ENCODE measurements around the gene PHF2. TPM values are rescaled to one million over a fixed set of nuclear protein-coding genes. Genes with fewer than 3 reads are reported as not detected.

The PHF2 gene
- polyA plus RNA-seq, 2 donors = 11.7 to 17.9 TPM

- 89 to 95% methylated on average over 12 of the region's 12 CpGs for WGBS, 2 donors
- Histone ChIP-seq H3K9me3 (ENCODE audit: control insufficient read depth in 2 of 2, insufficient read depth in 1 of 2, low read depth in 1 of 2, low read length in 1 of 2) (no peaks in the 10 kb centered on the region), H3K4me1 (ENCODE audit: control insufficient read depth in 2 of 2, insufficient read depth in 2 of 2, low read length in 1 of 2) (peaks cover 0 to 2% of the 10 kb centered on the region in 2 donors), H3K27ac (ENCODE audit: low read depth in 2 of 2, low read length in 1 of 2) (no peak overlapping the region), H3K4me3 (ENCODE audit: low read depth in 1 of 2, low read length in 2 of 2) (no peak overlapping the region), H3K36me3 (ENCODE audit: control insufficient read depth in 2 of 2, insufficient read depth in 2 of 2, low read length in 1 of 2) (peaks cover 6 to 37% of the 10 kb centered on the region in 2 donors), H3K27me3 (ENCODE audit: control insufficient read depth in 1 of 2, insufficient read depth in 2 of 2, low read length in 2 of 2) (no peaks in the 10 kb centered on the region)
Measured at GRCh38 chr9:93644397-93645088, 68.2 kb downstream of the PHF2 start.

DNA sequence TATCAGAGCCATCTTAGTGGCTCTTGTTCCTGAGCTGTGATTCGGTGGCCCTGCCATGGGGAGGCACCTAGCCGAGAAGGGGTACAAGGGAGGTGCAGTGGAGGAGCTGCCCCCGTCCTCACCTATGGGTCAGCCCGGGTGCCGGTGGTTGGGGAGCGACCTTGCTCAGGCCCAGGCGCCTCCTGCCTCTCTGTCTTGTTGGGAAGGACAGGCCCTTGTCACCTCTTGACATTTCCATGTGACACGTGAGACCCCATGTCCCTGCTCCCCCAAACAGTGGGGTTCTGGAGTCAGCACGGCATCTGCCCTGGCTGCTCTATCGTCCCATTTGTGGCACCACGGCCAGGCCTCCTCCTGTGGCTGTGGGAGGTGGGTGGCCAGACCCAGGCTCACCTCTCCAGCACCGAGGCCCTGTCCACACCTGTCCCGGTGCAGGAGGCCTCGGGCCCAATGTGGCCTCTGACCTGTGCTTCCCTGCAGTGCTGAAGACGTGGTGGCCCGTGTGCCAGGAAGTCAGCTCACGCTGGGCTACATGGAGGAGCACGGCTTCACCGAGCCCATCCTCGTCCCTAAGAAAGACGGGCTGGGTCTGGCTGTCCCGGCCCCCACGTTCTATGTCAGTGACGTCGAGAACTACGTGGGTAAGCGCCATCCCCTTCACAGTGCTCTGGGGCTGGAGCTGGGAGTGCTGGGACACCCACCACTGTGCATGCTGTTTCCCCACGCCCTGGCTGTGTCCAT is 68.9 kb downstream of the PHF2 start:
- peaks cover 10 to 44% of the 10 kb centered on the region in 2 donors for H3K36me3 ChIP-seq (ENCODE audit: control insufficient read depth in 2 of 2, insufficient read depth in 2 of 2, low read length in 1 of 2)
- H3K4me1 ChIP-seq (ENCODE audit: control insufficient read depth in 2 of 2, insufficient read depth in 2 of 2, low read length in 1 of 2) = peaks cover 0 to 2% of the 10 kb centered on the region in 2 donors
- H3K27me3 ChIP-seq (ENCODE audit: control insufficient read depth in 1 of 2, insufficient read depth in 2 of 2, low read length in 2 of 2) = no peaks in the 10 kb centered on the region
- 94 to 96% methylated on average over 28 of the region's 28 CpGs for WGBS, 2 donors
- no peak overlapping the region for H3K4me3 ChIP-seq (ENCODE audit: low read depth in 1 of 2, low read length in 2 of 2)
- H3K27ac ChIP-seq (ENCODE audit: low read depth in 2 of 2, low read length in 1 of 2) = no peak overlapping the region
- H3K9me3 ChIP-seq (ENCODE audit: control insufficient read depth in 2 of 2, insufficient read depth in 1 of 2, low read depth in 1 of 2, low read length in 1 of 2) = no peaks in the 10 kb centered on the region

GRCh38 chr9:93645921-93646639 is 69.7 kb downstream of the PHF2 start:
- Histone ChIP-seq H3K36me3 (ENCODE audit: control insufficient read depth in 2 of 2, insufficient read depth in 2 of 2, low read length in 1 of 2) (peaks cover 14 to 50% of the 10 kb centered on the region in 2 donors), H3K9me3 (ENCODE audit: control insufficient read depth in 2 of 2, insufficient read depth in 1 of 2, low read depth in 1 of 2, low read length in 1 of 2) (no peaks in the 10 kb centered on the region), H3K27me3 (ENCODE audit: control insufficient read depth in 1 of 2, insufficient read depth in 2 of 2, low read length in 2 of 2) (no peaks in the 10 kb centered on the region), H3K27ac (ENCODE audit: low read depth in 2 of 2, low read length in 1 of 2) (no peak overlapping the region), H3K4me1 (ENCODE audit: control insufficient read depth in 2 of 2, insufficient read depth in 2 of 2, low read length in 1 of 2) (peaks cover 0 to 2% of the 10 kb centered on the region in 2 donors), H3K4me3 (ENCODE audit: low read depth in 1 of 2, low read length in 2 of 2) (no peak overlapping the region)
- WGBS, 2 donors = 94% methylated on average over 12 of the region's 12 CpGs

DNA sequence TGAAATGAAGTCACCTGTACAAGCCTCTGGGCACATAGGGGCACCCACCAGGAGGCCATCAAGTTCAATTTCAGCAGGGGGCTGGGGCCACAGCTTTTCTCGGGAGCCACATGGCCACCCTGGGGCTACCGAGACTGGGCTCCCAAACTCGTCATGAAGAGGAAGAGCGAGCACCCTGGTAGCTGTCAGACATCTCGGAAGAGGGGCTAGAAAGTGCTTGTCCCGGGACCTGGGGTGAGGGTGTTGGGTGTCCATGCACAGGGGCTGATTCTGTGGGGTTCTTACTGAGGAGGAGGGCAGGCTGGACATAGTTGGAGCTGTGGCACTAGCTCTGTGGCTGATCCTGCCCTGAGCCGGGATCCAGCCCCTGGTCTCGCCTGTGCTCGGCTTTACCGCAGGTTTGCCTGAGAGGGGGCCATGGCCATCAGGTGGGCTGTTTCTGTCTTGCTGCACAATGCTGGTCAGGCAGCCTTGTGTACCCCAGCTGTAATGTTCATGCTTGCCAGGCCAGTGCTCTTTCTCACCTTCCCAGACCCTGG is 70.3 kb downstream of the PHF2 start:
- Histone ChIP-seq H3K27ac (ENCODE audit: low read depth in 2 of 2, low read length in 1 of 2) (no peak overlapping the region), H3K27me3 (ENCODE audit: control insufficient read depth in 1 of 2, insufficient read depth in 2 of 2, low read length in 2 of 2) (no peaks in the 10 kb centered on the region), H3K4me3 (ENCODE audit: low read depth in 1 of 2, low read length in 2 of 2) (no peak overlapping the region), H3K9me3 (ENCODE audit: control insufficient read depth in 2 of 2, insufficient read depth in 1 of 2, low read depth in 1 of 2, low read length in 1 of 2) (no peaks in the 10 kb centered on the region), H3K36me3 (ENCODE audit: control insufficient read depth in 2 of 2, insufficient read depth in 2 of 2, low read length in 1 of 2) (peaks cover 14 to 55% of the 10 kb centered on the region in 2 donors), H3K4me1 (ENCODE audit: control insufficient read depth in 2 of 2, insufficient read depth in 2 of 2, low read length in 1 of 2) (peaks cover 0 to 2% of the 10 kb centered on the region in 2 donors)
- 89 to 97% methylated on average over 10 of the region's 10 CpGs for WGBS, 2 donors

DNA sequence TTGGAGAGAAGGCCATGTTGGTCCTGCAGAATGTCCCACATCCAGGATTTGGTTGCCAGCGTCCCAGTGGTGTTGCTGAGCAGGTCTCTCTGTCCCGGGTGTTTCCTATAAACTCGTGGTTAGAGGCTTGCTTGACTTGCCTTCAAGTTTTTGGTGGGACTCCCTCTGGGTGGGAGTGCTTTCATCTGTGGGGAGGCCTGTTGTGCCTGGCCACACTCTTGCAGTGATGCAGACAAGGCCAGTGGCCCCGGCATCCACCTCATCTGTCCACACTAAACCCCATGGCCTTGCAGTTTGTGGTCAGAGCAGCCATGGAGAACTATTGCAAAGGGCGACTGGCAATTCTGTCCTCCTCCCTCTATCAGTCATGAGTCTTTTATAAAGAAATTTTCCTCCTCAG is 71.8 kb downstream of the PHF2 start:
- no peaks in the 10 kb centered on the region for H3K27me3 ChIP-seq (ENCODE audit: control insufficient read depth in 1 of 2, insufficient read depth in 2 of 2, low read length in 2 of 2)
- H3K27ac ChIP-seq (ENCODE audit: low read depth in 2 of 2, low read length in 1 of 2) = no peak overlapping the region
- WGBS, 2 donors = 85 to 90% methylated on average over 5 of the region's 5 CpGs
- H3K36me3 ChIP-seq (ENCODE audit: control insufficient read depth in 2 of 2, insufficient read depth in 2 of 2, low read length in 1 of 2) = peaks cover 18 to 60% of the 10 kb centered on the region in 2 donors
- H3K9me3 ChIP-seq (ENCODE audit: control insufficient read depth in 2 of 2, insufficient read depth in 1 of 2, low read depth in 1 of 2, low read length in 1 of 2) = no peaks in the 10 kb centered on the region
- no peak overlapping the region for H3K4me3 ChIP-seq (ENCODE audit: low read depth in 1 of 2, low read length in 2 of 2)
- H3K4me1 ChIP-seq (ENCODE audit: control insufficient read depth in 2 of 2, insufficient read depth in 2 of 2, low read length in 1 of 2) = peaks cover 0 to 2% of the 10 kb centered on the region in 2 donors

DNA sequence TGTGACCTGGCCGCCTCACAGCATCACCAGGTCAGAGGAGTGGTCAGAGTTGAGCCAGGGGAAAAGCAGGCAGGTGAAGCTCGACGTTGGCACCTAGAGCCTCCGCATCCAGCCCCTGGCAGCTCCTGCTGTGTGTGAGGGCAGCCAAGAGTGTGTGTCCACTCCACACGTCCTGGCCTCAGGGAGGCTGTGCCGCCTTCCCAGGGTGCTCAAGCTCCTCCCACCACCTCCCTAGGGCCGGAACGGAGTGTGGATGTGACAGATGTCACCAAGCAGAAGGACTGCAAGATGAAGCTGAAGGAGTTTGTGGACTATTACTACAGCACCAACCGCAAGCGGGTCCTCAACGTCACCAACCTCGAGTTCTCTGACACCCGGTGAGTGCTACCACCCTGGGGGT is 72.5 kb downstream of the PHF2 start:
- H3K4me1 ChIP-seq (ENCODE audit: control insufficient read depth in 2 of 2, insufficient read depth in 2 of 2, low read length in 1 of 2) = peaks cover 0 to 2% of the 10 kb centered on the region in 2 donors
- H3K27ac ChIP-seq (ENCODE audit: low read depth in 2 of 2, low read length in 1 of 2) = no peak overlapping the region
- H3K9me3 ChIP-seq (ENCODE audit: control insufficient read depth in 2 of 2, insufficient read depth in 1 of 2, low read depth in 1 of 2, low read length in 1 of 2) = no peaks in the 10 kb centered on the region
- H3K4me3 ChIP-seq (ENCODE audit: low read depth in 1 of 2, low read length in 2 of 2) = no peak overlapping the region
- H3K27me3 ChIP-seq (ENCODE audit: control insufficient read depth in 1 of 2, insufficient read depth in 2 of 2, low read length in 2 of 2) = no peaks in the 10 kb centered on the region
- peaks cover 18 to 57% of the 10 kb centered on the region in 2 donors for H3K36me3 ChIP-seq (ENCODE audit: control insufficient read depth in 2 of 2, insufficient read depth in 2 of 2, low read length in 1 of 2)
- 91 to 94% methylated on average over 13 of the region's 13 CpGs for WGBS, 2 donors

DNA sequence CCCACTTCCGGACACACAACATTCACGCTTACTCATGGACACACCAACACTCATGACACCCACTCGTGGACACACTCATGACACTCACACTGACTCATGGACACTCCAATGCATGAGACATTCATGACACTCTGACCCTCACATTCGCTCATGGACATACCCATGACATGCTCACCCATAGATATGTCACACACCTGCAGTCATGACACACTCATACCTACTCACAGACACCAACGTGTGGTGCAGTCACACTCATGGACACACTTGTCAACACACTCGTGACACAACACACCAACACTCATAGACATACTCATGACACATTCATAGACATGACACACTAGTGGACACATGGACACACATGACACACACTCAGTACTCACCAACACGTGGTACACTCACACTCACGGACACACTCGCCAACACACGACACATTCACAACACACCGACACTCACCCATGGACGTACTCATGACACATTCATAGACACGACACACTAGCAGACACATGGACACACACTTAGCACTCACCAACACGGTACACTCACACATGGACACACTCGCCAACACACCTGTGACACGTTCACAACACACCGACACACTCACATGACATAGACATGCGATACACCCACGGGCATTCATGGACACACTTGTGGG is 73.4 kb downstream of the PHF2 start:
- 94% methylated on average over 19 of the region's 19 CpGs for WGBS, 2 donors

GRCh38 chr9:93650448-93650847 is 74.1 kb downstream of the PHF2 start:
- 91 to 93% methylated on average over 11 of the region's 11 CpGs for WGBS, 2 donors
- Histone ChIP-seq H3K36me3 (ENCODE audit: control insufficient read depth in 2 of 2, insufficient read depth in 2 of 2, low read length in 1 of 2) (peaks cover 25 to 60% of the 10 kb centered on the region in 2 donors), H3K4me3 (ENCODE audit: low read depth in 1 of 2, low read length in 2 of 2) (no peak overlapping the region), H3K4me1 (ENCODE audit: control insufficient read depth in 2 of 2, insufficient read depth in 2 of 2, low read length in 1 of 2) (no peaks in the 10 kb centered on the region), H3K9me3 (ENCODE audit: control insufficient read depth in 2 of 2, insufficient read depth in 1 of 2, low read depth in 1 of 2, low read length in 1 of 2) (no peaks in the 10 kb centered on the region), H3K27me3 (ENCODE audit: control insufficient read depth in 1 of 2, insufficient read depth in 2 of 2, low read length in 2 of 2) (no peaks in the 10 kb centered on the region), H3K27ac (ENCODE audit: low read depth in 2 of 2, low read length in 1 of 2) (no peak overlapping the region)

More for the DNA sequence above, 73.4 kb downstream of the PHF2 start:
- H3K27me3 ChIP-seq (ENCODE audit: control insufficient read depth in 1 of 2, insufficient read depth in 2 of 2, low read length in 2 of 2) = no peaks in the 10 kb centered on the region
- H3K4me3 ChIP-seq (ENCODE audit: low read depth in 1 of 2, low read length in 2 of 2) = no peak overlapping the region
- no peaks in the 10 kb centered on the region for H3K4me1 ChIP-seq (ENCODE audit: control insufficient read depth in 2 of 2, insufficient read depth in 2 of 2, low read length in 1 of 2)
- H3K27ac ChIP-seq (ENCODE audit: low read depth in 2 of 2, low read length in 1 of 2) = no peak overlapping the region
- H3K36me3 ChIP-seq (ENCODE audit: control insufficient read depth in 2 of 2, insufficient read depth in 2 of 2, low read length in 1 of 2) = peaks cover 25 to 63% of the 10 kb centered on the region in 2 donors
- no peaks in the 10 kb centered on the region for H3K9me3 ChIP-seq (ENCODE audit: control insufficient read depth in 2 of 2, insufficient read depth in 1 of 2, low read depth in 1 of 2, low read length in 1 of 2)

DNA sequence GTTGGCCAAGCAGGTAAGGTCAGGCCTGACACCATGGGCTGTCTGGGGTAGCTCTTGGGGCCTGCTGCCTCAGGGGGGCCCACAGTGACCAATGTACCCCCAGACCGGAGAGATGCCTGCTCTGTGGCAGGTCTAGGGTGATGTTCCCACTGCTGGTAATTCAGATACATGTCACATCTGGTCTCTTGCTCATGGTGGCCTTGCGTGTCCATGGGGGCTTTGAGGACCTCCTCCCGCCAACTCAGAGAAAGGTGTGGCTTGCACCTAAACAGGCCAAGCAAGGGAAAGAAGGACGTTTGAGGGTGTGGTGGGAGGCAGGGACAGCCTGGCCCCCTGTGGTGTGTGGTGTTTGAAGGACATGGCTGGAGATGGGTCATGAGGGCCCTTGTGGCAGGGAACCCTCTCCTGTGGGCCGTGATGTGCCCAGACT is 75.2 kb downstream of the PHF2 start:
- Histone ChIP-seq H3K27ac (ENCODE audit: low read depth in 2 of 2, low read length in 1 of 2) (no peak overlapping the region), H3K36me3 (ENCODE audit: control insufficient read depth in 2 of 2, insufficient read depth in 2 of 2, low read length in 1 of 2) (peaks cover 27 to 58% of the 10 kb centered on the region in 2 donors), H3K27me3 (ENCODE audit: control insufficient read depth in 1 of 2, insufficient read depth in 2 of 2, low read length in 2 of 2) (no peaks in the 10 kb centered on the region), H3K9me3 (ENCODE audit: control insufficient read depth in 2 of 2, insufficient read depth in 1 of 2, low read depth in 1 of 2, low read length in 1 of 2) (no peaks in the 10 kb centered on the region), H3K4me3 (ENCODE audit: low read depth in 1 of 2, low read length in 2 of 2) (no peak overlapping the region), H3K4me1 (ENCODE audit: control insufficient read depth in 2 of 2, insufficient read depth in 2 of 2, low read length in 1 of 2) (no peaks in the 10 kb centered on the region)
- 90 to 93% methylated on average over 5 of the region's 5 CpGs for WGBS, 2 donors
